ENCODE data around the gene ABCB6. TPM values are rescaled to one million over a fixed set of nuclear protein-coding genes. Genes with fewer than 3 reads are reported as not detected.
"Not testable (repeated sequence)": the region's sequence is repeated elsewhere in the genome, so short reads cannot be mapped to it uniquely, and the experiment has no call there.

Gene ABCB6
- total RNA-seq, 1 donor from 2014 or later = 13.8 TPM

- intact Hi-C loops (cut with micrococcal nuclease) = no loop called here
These were observed 2.8 kb downstream of the ABCB6 start for GRCh38 chr2:219215871-219216534.

- intact Hi-C loops (cut with micrococcal nuclease) = no loop called here
These were observed 4.0 kb downstream of the ABCB6 start for GRCh38 chr2:219214786-219215185.

- intact Hi-C loops (cut with micrococcal nuclease) = no loop called here
These were observed 4.6 kb downstream of the ABCB6 start for GRCh38 chr2:219214141-219214540.

GRCh38 chr2:219213486-219214071, 5.2 kb downstream of the ABCB6 start:
- intact Hi-C loops (cut with micrococcal nuclease) = no loop called here

- intact Hi-C loops (cut with micrococcal nuclease) = no loop called here
These were observed 5.7 kb downstream of the ABCB6 start for GRCh38 chr2:219213026-219213415.

- intact Hi-C loops (cut with micrococcal nuclease) = loop anchor here (1.0 kb wide), 2 partner anchors 34 to 51 kb away; partner anchors contain the start of gene NHEJ1
These were observed 7.8 kb downstream of the ABCB6 start for GRCh38 chr2:219210886-219211362.

- intact Hi-C loops (cut with micrococcal nuclease) = no loop called here
These were observed 8.4 kb downstream of the ABCB6 start for GRCh38 chr2:219210196-219210885.

GRCh38 chr2:219209236-219210195, 9.2 kb downstream of the ABCB6 start:
- intact Hi-C loops (cut with micrococcal nuclease) = loop anchor here (5.0 kb wide), 2 partner anchors 152 to 537 kb away; partner anchors contain the start of genes RNF25 and STK36

GRCh38 chr2:219207884-219208740, 10.6 kb downstream of the ABCB6 start:
- intact Hi-C loops (cut with micrococcal nuclease) = loop anchor here (5.0 kb wide), 2 partner anchors 151 to 536 kb away; partner anchors contain the start of genes RNF25 and STK36

GRCh38 chr2:219207134-219207883, 11.4 kb downstream of the ABCB6 start:
- intact Hi-C loops (cut with micrococcal nuclease) = loop anchor here (5.0 kb wide), 2 partner anchors 150 to 535 kb away; partner anchors contain the start of genes RNF25 and STK36

- intact Hi-C loops (cut with micrococcal nuclease) = loop anchor here (1.0 to 5.0 kb wide), 12 partner anchors 13 to 534 kb away; partner anchors contain the start of genes ANKZF1, ATG9A, CHPF and DNAJB2
These were observed 12.2 kb downstream of the ABCB6 start, which contains the start of gene ZFAND2B for GRCh38 chr2:219206328-219207133. TSS of gene ZFAND2B (plus strand) at chr2:219206782. CDS start at chr2:219206988, 206 bp downstream.

GRCh38 chr2:219205981-219206327, 12.8 kb downstream of the ABCB6 start:
- intact Hi-C loops (cut with micrococcal nuclease) = loop anchor here (1.0 to 5.0 kb wide), 12 partner anchors 13 to 534 kb away; partner anchors contain the start of genes ANKZF1, ATG9A, CHPF and DNAJB2

GRCh38 chr2:219205165-219205538, 13.6 kb downstream of the ABCB6 start:
- intact Hi-C loops (cut with micrococcal nuclease) = loop anchor here (5.0 kb wide), 2 partner anchors 148 to 533 kb away; partner anchors contain the start of genes RNF25 and STK36

GRCh38 chr2:219204425-219205164, 14.2 kb downstream of the ABCB6 start:
- intact Hi-C loops (cut with micrococcal nuclease) = loop anchor here (5.0 kb wide), 2 partner anchors 147 to 532 kb away; partner anchors contain the start of genes RNF25 and STK36

- intact Hi-C loops (cut with micrococcal nuclease) = not testable (repeated sequence)
These were observed 17.4 kb downstream of the ABCB6 start for GRCh38 chr2:219201331-219201730.

GRCh38 chr2:219200502-219201326, 18.0 kb downstream of the ABCB6 start:
- intact Hi-C loops (cut with micrococcal nuclease) = not testable (repeated sequence)

Measured in T-helper 2 cell treated with Interferon-gamma antibody and Interleukin-4, amounts not matched to agents 100 ng/mL and 5 ng/mL, for 36 hours (primary cell).